Gastroesophageal sphincter (tissue), 4 donors: ENCODE results near the gene VGLL2. TPM values are rescaled to one million over a fixed set of nuclear protein-coding genes. Genes with fewer than 3 reads are reported as not detected.

ENCODE experiments used
- ATAC-seq: fragments of 150-250 bp; one replicate; pipeline ENCODE4 v1.9.1; 2016; ENCODE audit warnings: mild to moderate bottlenecking, moderate library complexity
- H3K27ac ChIP-seq, 4 donors: fragments of 200-600 bp; sonication (generic) in 3 of 4; 1 replicate in 3 of 4; 2 replicates in 1 of 4; pipeline ENCODE4 v1.5.1; 2016 to 2019
- H3K27me3 ChIP-seq: fragments of 200-600 bp; sonication (generic); one replicate; pipeline ENCODE4 v1.5.1; 2019
- H3K36me3 ChIP-seq, 2 donors: fragments of 200-600 bp; sonication (generic); one replicate each; pipeline ENCODE4 v1.5.1; 2019; ENCODE audit warnings: control low read depth in 1 of 2
- H3K4me1 ChIP-seq, 3 donors: fragments of 200-600 bp; sonication (generic); 1 replicate in 2 of 3; 2 replicates in 1 of 3; pipeline ENCODE4 v1.5.1; 2016 to 2019; ENCODE audit warnings: control low read depth in 2 of 3
- H3K4me3 ChIP-seq, 2 donors: fragments of 200-600 bp; sonication (generic); one replicate each; pipeline ENCODE4 v1.5.1; 2019; ENCODE audit warnings: mild to moderate bottlenecking in 1 of 2, moderate library complexity in 1 of 2
- H3K9me3 ChIP-seq, 3 donors: fragments of 200-600 bp; sonication (generic); one replicate each; pipeline ENCODE4 v1.5.1; 2017 to 2019; ENCODE audit warnings: control low read depth in 2 of 3
- EP300 ChIP-seq: sonication (generic); formaldehyde crosslinking; IDR thresholded peaks from one replicate; pipeline ENCODE4 v1.6.1; 2017; ENCODE audit warnings: antibody characterized with exemption, mild to moderate bottlenecking
- POLR2A ChIP-seq, 2 donors: fragments of 450-650 bp; IDR thresholded peaks; one replicate each; pipeline ENCODE4 v1.6.1; 2017; ENCODE audit warnings: antibody characterized with exemption in 2 of 2, mild to moderate bottlenecking in 2 of 2, moderate library complexity in 1 of 2
- POLR2AphosphoS5 ChIP-seq: sonication (generic); formaldehyde crosslinking; IDR thresholded peaks from one replicate; pipeline ENCODE4 v1.6.1; 2017; ENCODE audit warnings: antibody characterized with exemption
- WGBS, 2 donors: methylation state at CpG; one replicate each; pipeline ENCODE4 v1.1.5; 2018; ENCODE audit warnings: low coverage in 1 of 2; 5-methylcytosine and 5-hydroxymethylcytosine counted together
- total RNA-seq, 4 donors: library from RNA; depleted of rRNA; stranded (reverse); fragments of >200 nt; gene quantifications; one replicate each; pipeline ENCODE4 v1.1.0, GENCODE V29; 2016
- TF ChIP-seq, protein P1 (sequence below), 4 experiments: fragments of 200-600 bp in 2 of 4; fragments of 450-650 bp in 2 of 4; sonication (generic) in 1 of 4; IDR thresholded peaks; one replicate each; pipeline ENCODE4 v1.5.1; 2017 to 2019; ENCODE audit warnings: antibody characterized with exemption in 4 of 4, mild to moderate bottlenecking in 2 of 4, moderate library complexity in 2 of 4

VGLL2 gene
- total RNA-seq, 4 donors from 2014 or later, result not detected

DNA sequence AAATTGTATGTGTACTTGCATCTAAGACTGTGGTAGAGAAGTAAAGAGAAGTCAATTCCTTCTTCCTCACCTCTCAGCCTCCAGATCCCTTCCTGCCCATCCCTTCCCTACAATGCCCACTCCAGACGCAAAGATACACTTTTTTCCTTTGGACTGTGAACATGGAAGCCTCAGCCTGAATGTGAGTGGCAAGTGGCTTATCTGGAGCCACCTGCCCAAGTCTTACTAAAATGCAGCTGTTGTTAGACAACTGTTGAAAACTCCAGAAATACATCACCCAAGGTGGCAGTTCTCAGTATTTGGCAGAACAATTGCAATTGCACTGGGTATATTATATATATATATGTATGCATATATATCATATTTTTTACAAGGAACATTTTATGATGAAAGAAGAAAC, 7.5 kb downstream of the VGLL2 start:
- no peaks in the 10 kb centered on the region for H3K36me3 ChIP-seq
- no peak for TF ChIP-seq EP300
- no peak for TF ChIP-seq POLR2AphosphoS5
- TF ChIP-seq POLR2A (IDR thresholded peaks at IDR 0.05), result no peak
- TF ChIP-seq, protein P1, sequence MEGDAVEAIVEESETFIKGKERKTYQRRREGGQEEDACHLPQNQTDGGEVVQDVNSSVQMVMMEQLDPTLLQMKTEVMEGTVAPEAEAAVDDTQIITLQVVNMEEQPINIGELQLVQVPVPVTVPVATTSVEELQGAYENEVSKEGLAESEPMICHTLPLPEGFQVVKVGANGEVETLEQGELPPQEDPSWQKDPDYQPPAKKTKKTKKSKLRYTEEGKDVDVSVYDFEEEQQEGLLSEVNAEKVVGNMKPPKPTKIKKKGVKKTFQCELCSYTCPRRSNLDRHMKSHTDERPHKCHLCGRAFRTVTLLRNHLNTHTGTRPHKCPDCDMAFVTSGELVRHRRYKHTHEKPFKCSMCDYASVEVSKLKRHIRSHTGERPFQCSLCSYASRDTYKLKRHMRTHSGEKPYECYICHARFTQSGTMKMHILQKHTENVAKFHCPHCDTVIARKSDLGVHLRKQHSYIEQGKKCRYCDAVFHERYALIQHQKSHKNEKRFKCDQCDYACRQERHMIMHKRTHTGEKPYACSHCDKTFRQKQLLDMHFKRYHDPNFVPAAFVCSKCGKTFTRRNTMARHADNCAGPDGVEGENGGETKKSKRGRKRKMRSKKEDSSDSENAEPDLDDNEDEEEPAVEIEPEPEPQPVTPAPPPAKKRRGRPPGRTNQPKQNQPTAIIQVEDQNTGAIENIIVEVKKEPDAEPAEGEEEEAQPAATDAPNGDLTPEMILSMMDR (IDR thresholded peaks at IDR 0.05), result no peak
- no peak overlapping the region for H3K27ac ChIP-seq
- no peaks in the 10 kb centered on the region for H3K9me3 ChIP-seq
- H3K4me3 ChIP-seq, result no peak overlapping the region
- H3K27me3 ChIP-seq, result peaks cover 85% of the 10 kb centered on the region
- no peak for ATAC-seq
- WGBS, 2 donors, result 0 to 40% methylated on average over 1 of the region's 1 CpG
- H3K4me1 ChIP-seq, result peaks cover 0 to 14% (median 4%) of the 10 kb centered on the region in 3 donors

DNA sequence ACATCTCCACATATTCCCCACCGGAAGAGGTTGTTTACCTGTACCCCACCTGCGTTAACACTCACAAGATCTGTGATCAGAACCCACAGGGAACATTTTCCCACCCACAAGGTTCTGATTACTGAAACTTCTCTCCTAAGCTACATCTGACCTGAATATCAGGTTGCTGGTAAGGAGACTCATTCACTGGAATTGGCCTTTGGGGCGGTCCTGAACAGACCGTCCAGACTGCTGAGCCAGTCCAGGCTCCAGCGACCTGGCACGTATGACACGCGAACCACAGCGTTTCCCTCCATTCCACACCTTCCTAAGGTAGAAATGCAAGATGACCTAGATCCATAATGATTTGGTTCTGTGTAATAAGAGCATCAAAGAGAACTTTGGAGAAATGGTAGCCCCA, 9.8 kb downstream of the VGLL2 start:
- H3K27me3 ChIP-seq, result peaks cover 71% of the 10 kb centered on the region
- 66 to 82% methylated on average over 5 to 9 of the region's 9 CpGs for WGBS, 2 donors
- H3K9me3 ChIP-seq, result no peaks in the 10 kb centered on the region
- TF ChIP-seq POLR2A (IDR thresholded peaks at IDR 0.05), result no peak
- no peak for TF ChIP-seq POLR2AphosphoS5
- TF ChIP-seq, protein P1 (IDR thresholded peaks at IDR 0.05), result no peak
- TF ChIP-seq EP300, result no peak
- no peak for ATAC-seq
- H3K4me3 ChIP-seq, result no peak overlapping the region
- peaks cover 0 to 9% (median 4%) of the 10 kb centered on the region in 3 donors for H3K4me1 ChIP-seq
- H3K36me3 ChIP-seq, result no peaks in the 10 kb centered on the region
- H3K27ac ChIP-seq, result no peak overlapping the region

DNA sequence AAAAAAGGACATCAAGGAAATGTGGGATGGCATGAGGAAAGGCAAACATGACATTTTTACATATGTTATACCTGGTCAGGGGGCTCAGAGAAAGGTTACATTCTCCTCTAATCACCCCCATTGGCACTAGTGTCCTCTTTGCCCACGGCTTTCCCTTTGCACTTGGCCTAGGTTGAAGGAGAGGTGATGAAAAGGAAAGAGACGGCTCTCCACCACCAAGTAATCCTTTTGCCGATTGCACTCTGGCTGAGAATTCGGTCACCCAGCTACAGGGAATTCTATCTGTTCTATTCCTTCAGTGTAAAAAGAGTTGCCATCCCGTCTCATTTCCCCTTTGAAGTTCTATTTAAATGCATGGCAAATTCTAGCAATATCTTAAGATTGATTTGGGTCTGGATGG, 10.4 kb downstream of the VGLL2 start:
- no peak overlapping the region for H3K4me3 ChIP-seq
- TF ChIP-seq POLR2A (IDR thresholded peaks at IDR 0.05) (no peak), POLR2AphosphoS5 (no peak), EP300 (no peak)
- TF ChIP-seq, protein P1 (IDR thresholded peaks at IDR 0.05), result no peak
- no peaks in the 10 kb centered on the region for H3K36me3 ChIP-seq
- no peak for ATAC-seq
- H3K9me3 ChIP-seq, result no peaks in the 10 kb centered on the region
- peaks cover 0 to 4% (median 0%) of the 10 kb centered on the region in 3 donors for H3K4me1 ChIP-seq
- peaks cover 66% of the 10 kb centered on the region for H3K27me3 ChIP-seq
- 69 to 79% methylated on average over 4 to 5 of the region's 5 CpGs for WGBS, 2 donors
- no peak overlapping the region for H3K27ac ChIP-seq

DNA sequence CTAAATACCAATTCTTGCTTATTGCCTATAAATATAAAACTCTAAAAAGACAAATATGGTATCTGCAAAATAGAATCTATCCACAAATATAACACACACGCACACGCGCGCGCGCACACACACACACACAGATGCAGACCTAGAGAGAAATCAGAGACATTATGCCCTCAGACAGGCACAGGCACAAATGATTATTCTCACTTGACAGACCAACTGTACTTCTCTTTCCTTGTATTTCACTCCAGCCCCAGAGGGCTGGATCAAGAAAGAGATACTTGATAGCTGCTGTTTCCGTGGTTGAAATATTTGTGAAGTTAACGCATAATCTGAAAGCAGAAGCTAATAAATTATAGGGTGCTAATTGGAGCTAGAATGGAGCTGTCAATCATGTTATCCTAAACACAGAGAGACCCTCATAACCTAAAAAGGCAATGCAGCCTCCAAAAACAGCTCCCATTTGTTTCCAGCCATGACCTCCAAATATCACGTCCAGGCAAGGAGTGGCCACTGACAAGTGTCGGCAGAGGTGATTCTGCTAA, 11.5 kb downstream of the VGLL2 start:
- Histone ChIP-seq H3K4me1 (no peaks in the 10 kb centered on the region), H3K36me3 (no peaks in the 10 kb centered on the region), H3K9me3 (no peaks in the 10 kb centered on the region), H3K27me3 (peaks cover 54% of the 10 kb centered on the region), H3K27ac (no peak overlapping the region), H3K4me3 (no peak overlapping the region)
- TF ChIP-seq EP300 (no peak), POLR2A (IDR thresholded peaks at IDR 0.05) (no peak), POLR2AphosphoS5 (no peak)
- TF ChIP-seq, protein P1 (IDR thresholded peaks at IDR 0.05), result no peak
- ATAC-seq, result no peak
- WGBS, 2 donors, result 75 to 80% methylated on average over 10 of the region's 10 CpGs

DNA sequence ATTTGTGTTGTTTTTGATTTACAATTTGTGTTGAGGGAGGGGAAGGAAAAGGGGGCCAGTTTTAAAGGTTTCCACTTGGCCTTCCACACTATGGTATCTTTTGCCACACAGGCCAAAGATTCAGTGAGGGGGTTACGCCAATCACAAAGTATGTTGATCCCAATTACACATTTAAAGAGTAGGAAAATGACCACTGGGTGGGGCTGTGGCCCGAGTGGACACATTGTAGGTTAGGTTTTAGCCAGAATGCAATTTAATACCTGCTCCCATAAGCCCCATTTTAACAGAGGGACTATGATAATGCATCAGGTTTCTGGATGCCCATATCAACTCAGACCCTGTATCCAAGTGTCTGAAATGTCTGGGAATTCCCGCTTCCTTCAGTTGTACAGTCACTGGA, 15.6 kb downstream of the VGLL2 start:
- WGBS, 2 donors, result 56 to 60% methylated on average over 2 to 3 of the region's 3 CpGs
- TF ChIP-seq POLR2A (IDR thresholded peaks at IDR 0.05) (no peak), POLR2AphosphoS5 (no peak), EP300 (no peak)
- TF ChIP-seq, protein P1 (IDR thresholded peaks at IDR 0.05), result no peak
- no peaks in the 10 kb centered on the region for H3K9me3 ChIP-seq
- H3K27me3 ChIP-seq, result peaks cover 16% of the 10 kb centered on the region
- no peaks in the 10 kb centered on the region for H3K36me3 ChIP-seq
- H3K4me3 ChIP-seq, result no peak overlapping the region
- no peak for ATAC-seq
- no peaks in the 10 kb centered on the region for H3K4me1 ChIP-seq
- no peak overlapping the region for H3K27ac ChIP-seq
